HepG2 (cell line): ENCODE measurements around the gene PTPRE. TPM values are rescaled to one million over a fixed set of nuclear protein-coding genes. Genes with fewer than 3 reads are reported as not detected.

Source experiments
- ARID2 ChIP-seq: sonication (generic); formaldehyde crosslinking; IDR thresholded peaks from 2 replicates; pipeline ENCODE4 v1.8.1; 2022; ENCODE audit warnings: mild to moderate bottlenecking, missing genetic modification reagents, borderline replicate concordance
- BORCS8-MEF2B ChIP-seq: sonication (generic); formaldehyde crosslinking; IDR thresholded peaks from 2 replicates; pipeline ENCODE4 v1.8.0; 2022; ENCODE audit warnings: mild to moderate bottlenecking, missing genetic modification reagents
- ELF3 ChIP-seq: IDR thresholded peaks from 2 replicates; pipeline ENCODE4 v1.6.1; 2016; ENCODE audit warnings: missing genetic modification reagents, missing compliant biosample characterization
- GATAD2A ChIP-seq: IDR thresholded peaks from 2 replicates; pipeline ENCODE4 v1.6.1; 2016
- KDM2A ChIP-seq: sonication (generic); formaldehyde crosslinking; IDR thresholded peaks from 2 replicates; pipeline ENCODE4 v1.4.0; 2020; ENCODE audit warnings: low read depth, missing genetic modification reagents, borderline replicate concordance
- KMT2A ChIP-seq: sonication (generic); formaldehyde crosslinking; IDR thresholded peaks from 2 replicates; pipeline ENCODE4 v1.4.0; 2020; ENCODE audit warnings: missing genetic modification reagents
- MTF2 ChIP-seq: sonication (generic); formaldehyde crosslinking; IDR thresholded peaks from 2 replicates; pipeline ENCODE4 v1.5.0; 2020; ENCODE audit warnings: missing genetic modification reagents, borderline replicate concordance
- SIN3A ChIP-seq: IDR thresholded peaks from 2 replicates; pipeline ENCODE4 v1.6.1; 2011; ENCODE audit warnings: low read depth, mild to moderate bottlenecking, control low read depth, low read length, borderline replicate concordance
- TGIF2 ChIP-seq: IDR thresholded peaks from 2 replicates; pipeline ENCODE4 v1.6.1; 2016; ENCODE audit warnings: control low read depth, missing compliant biosample characterization
- THYN1 ChIP-seq: sonication (generic); formaldehyde crosslinking; IDR thresholded peaks from 2 replicates; pipeline ENCODE4 v1.8.1; 2023; ENCODE audit warnings: low read depth, mild to moderate bottlenecking, moderate library complexity, missing genetic modification reagents, borderline replicate concordance
- ZBTB7A ChIP-seq: sonication (generic); formaldehyde crosslinking; IDR thresholded peaks from 2 replicates; pipeline ENCODE4 v1.8.0; 2022; ENCODE audit warnings: mild to moderate bottlenecking, missing genetic modification reagents
- ZFX ChIP-seq: sonication (generic); formaldehyde crosslinking; IDR thresholded peaks from 2 replicates; pipeline ENCODE4 v1.4.0; 2020; ENCODE audit warnings: mild to moderate bottlenecking, low read depth, missing genetic modification reagents, moderate library complexity
- ZFY ChIP-seq: sonication (generic); formaldehyde crosslinking; IDR thresholded peaks from 2 replicates; pipeline ENCODE4 v1.4.0; 2020; ENCODE audit warnings: missing genetic modification reagents
- ZNF18 ChIP-seq: sonication (generic); formaldehyde crosslinking; IDR thresholded peaks from 2 replicates; pipeline ENCODE4 v1.8.0; 2022; ENCODE audit warnings: mild to moderate bottlenecking, missing genetic modification reagents; ENCODE audit not compliant: insufficient replicate concordance
- ZNF235 ChIP-seq: sonication (generic); formaldehyde crosslinking; IDR thresholded peaks from 2 replicates; pipeline ENCODE4 v1.8.1; 2023; ENCODE audit warnings: mild to moderate bottlenecking, missing genetic modification reagents, borderline replicate concordance
- ZNF264 ChIP-seq: sonication (generic); formaldehyde crosslinking; IDR thresholded peaks from 2 replicates; pipeline ENCODE4 v1.4.0; 2020; ENCODE audit warnings: missing genetic modification reagents
- ZNF562 ChIP-seq: sonication (generic); formaldehyde crosslinking; IDR thresholded peaks from 2 replicates; pipeline ENCODE4 v1.8.0; 2022; ENCODE audit warnings: missing genetic modification reagents, borderline replicate concordance
- ZNF598 ChIP-seq: sonication (generic); formaldehyde crosslinking; IDR thresholded peaks from 2 replicates; pipeline ENCODE4 v1.5.1; 2020; ENCODE audit warnings: mild to moderate bottlenecking, missing genetic modification reagents, borderline replicate concordance
- ZNF720 ChIP-seq: sonication (generic); formaldehyde crosslinking; IDR thresholded peaks from 2 replicates; pipeline ENCODE4 v1.4.0; 2020; ENCODE audit warnings: missing genetic modification reagents
- ZNF768 ChIP-seq: sonication (generic); formaldehyde crosslinking; IDR thresholded peaks from 2 replicates; pipeline ENCODE4 v1.4.0; 2020; ENCODE audit warnings: missing genetic modification reagents
- polyA plus RNA-seq, 8 experiments: library from polyadenylated mRNA; depleted of rRNA in 3 of 8; stranded (reverse) in 7 of 8; unstranded in 1 of 8; fragments of >200 nt; fragmentation: Illumina TruSeq in 4 of 8; extraction: Trizol in 4 of 8; gene quantifications; 2 replicates each; pipeline versions ENCODE4 v1.2.1 to v1.2.3, GENCODE V29; 2011 to 2016; ENCODE audit warnings: low read depth in 4 of 8, missing spikeins in 1 of 8, mixed read lengths in 1 of 8; ENCODE audit not compliant: insufficient read depth in 1 of 8
- total RNA-seq, 5 experiments: library from RNA; depleted of rRNA; stranded (reverse); fragments of >200 nt; fragmentation: Illumina TruSeq; extraction: Trizol; gene quantifications; 2 replicates each; pipeline ENCODE4 v1.2.3, GENCODE V29; 2016; ENCODE audit warnings: low read depth in 1 of 5
- TF ChIP-seq, protein P1 (sequence below): sonication (generic); formaldehyde crosslinking; IDR thresholded peaks from 2 replicates; pipeline ENCODE4 v1.5.0; 2020; ENCODE audit warnings: missing genetic modification reagents
- TF ChIP-seq, protein P2 (sequence below): sonication (generic); formaldehyde crosslinking; IDR thresholded peaks from 2 replicates; pipeline ENCODE4 v1.5.0; 2020; ENCODE audit warnings: mild to moderate bottlenecking, missing genetic modification reagents, borderline replicate concordance

The PTPRE gene
- total and polyA plus RNA-seq, 2 of the 13 experiments (the other 11 are each of a cell fraction or from before 2014, with no cell fraction given): 0.01 to 0.02 TPM

DNA sequence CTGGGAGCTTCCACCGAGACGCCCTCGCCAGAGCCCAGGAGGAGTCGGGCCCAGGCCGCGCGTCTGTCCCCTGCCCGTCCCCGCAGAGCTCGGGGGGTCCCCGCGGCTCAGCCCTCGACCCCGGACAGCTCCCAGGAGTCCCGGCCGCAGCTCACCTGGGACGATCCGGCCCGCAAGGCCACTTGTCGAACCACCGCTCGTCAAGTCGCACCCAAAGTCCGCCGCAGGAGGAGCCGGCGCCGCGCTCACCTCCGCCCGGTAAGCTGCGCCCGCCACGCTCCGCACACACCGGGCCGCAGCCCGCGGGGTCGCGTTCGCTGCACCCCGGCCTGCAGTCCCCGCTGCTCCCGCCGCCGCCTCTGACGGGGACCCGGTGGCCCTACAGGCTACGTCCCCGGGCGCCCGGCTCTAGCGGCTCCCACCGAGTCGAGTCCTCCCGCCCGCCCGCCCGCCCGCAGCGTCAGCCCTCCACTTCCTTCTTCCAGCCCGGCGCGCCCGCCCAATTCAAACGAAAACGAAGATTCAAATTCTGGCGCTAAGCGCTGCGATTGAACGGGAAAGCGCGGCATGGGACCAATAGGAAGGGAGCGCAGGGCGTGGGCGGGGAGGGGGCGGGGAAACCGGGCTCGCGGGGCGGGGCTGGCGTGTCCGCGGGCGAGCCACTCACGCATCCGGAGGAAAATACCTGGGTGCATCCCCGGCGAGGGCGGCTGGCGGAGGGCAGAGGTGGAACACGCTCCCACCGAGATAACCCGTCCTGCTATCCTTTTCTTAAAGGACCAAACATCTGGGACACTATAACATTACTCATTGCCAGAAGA, 219.3 kb downstream of the PTPRE start, which contains the start of gene MKI67 (continued):
- peak; percentile 79 for TF ChIP-seq ZFY (CRISPR knock-in tag)
- no peak for TF ChIP-seq ZNF720
- TF ChIP-seq ZNF562 (CRISPR knock-in tag): 0 out of 2 replicates have a peak, but pooled peaks have one; percentile 30
- TF ChIP-seq ZBTB7A: no peak
- TF ChIP-seq ZNF768 (CRISPR knock-in tag): peak; percentile 22; the same call in 1 of the 2 replicates
- TF ChIP-seq TGIF2: peak; percentile 89
- TF ChIP-seq ARID2 (CRISPR knock-in tag): 0 out of 2 replicates have a peak, but pooled peaks have one; percentile 6
- TF ChIP-seq THYN1 (CRISPR knock-in tag): no peak
- TF ChIP-seq ZNF18 (CRISPR knock-in tag): no peak
- no peak for TF ChIP-seq ZNF598 (CRISPR knock-in tag)
- TF ChIP-seq, protein P1, sequence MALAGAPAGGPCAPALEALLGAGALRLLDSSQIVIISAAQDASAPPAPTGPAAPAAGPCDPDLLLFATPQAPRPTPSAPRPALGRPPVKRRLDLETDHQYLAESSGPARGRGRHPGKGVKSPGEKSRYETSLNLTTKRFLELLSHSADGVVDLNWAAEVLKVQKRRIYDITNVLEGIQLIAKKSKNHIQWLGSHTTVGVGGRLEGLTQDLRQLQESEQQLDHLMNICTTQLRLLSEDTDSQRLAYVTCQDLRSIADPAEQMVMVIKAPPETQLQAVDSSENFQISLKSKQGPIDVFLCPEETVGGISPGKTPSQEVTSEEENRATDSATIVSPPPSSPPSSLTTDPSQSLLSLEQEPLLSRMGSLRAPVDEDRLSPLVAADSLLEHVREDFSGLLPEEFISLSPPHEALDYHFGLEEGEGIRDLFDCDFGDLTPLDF (CRISPR knock-in tag): peak; percentile 95
- no peak for TF ChIP-seq GATAD2A
- TF ChIP-seq ZNF264 (CRISPR knock-in tag): no peak
- peak; percentile 91 for TF ChIP-seq KMT2A (CRISPR knock-in tag)
- TF ChIP-seq KDM2A: 0 out of 2 replicates have a peak, but pooled peaks have one; percentile 22
- TF ChIP-seq, protein P2, sequence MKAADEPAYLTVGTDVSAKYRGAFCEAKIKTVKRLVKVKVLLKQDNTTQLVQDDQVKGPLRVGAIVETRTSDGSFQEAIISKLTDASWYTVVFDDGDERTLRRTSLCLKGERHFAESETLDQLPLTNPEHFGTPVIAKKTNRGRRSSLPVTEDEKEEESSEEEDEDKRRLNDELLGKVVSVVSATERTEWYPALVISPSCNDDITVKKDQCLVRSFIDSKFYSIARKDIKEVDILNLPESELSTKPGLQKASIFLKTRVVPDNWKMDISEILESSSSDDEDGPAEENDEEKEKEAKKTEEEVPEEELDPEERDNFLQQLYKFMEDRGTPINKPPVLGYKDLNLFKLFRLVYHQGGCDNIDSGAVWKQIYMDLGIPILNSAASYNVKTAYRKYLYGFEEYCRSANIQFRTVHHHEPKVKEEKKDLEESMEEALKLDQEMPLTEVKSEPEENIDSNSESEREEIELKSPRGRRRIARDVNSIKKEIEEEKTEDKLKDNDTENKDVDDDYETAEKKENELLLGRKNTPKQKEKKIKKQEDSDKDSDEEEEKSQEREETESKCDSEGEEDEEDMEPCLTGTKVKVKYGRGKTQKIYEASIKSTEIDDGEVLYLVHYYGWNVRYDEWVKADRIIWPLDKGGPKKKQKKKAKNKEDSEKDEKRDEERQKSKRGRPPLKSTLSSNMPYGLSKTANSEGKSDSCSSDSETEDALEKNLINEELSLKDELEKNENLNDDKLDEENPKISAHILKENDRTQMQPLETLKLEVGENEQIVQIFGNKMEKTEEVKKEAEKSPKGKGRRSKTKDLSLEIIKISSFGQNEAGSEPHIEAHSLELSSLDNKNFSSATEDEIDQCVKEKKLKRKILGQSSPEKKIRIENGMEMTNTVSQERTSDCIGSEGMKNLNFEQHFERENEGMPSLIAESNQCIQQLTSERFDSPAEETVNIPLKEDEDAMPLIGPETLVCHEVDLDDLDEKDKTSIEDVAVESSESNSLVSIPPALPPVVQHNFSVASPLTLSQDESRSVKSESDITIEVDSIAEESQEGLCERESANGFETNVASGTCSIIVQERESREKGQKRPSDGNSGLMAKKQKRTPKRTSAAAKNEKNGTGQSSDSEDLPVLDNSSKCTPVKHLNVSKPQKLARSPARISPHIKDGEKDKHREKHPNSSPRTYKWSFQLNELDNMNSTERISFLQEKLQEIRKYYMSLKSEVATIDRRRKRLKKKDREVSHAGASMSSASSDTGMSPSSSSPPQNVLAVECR: peak; percentile 93
- peak; percentile 41; the same call in 1 of the 2 replicates for TF ChIP-seq ELF3 (CRISPR knock-in tag)
- peak; percentile 61 for TF ChIP-seq ZFX (CRISPR knock-in tag)
- no peak for TF ChIP-seq ZNF235 (CRISPR knock-in tag)
- TF ChIP-seq BORCS8-MEF2B: peak; percentile 87; the same call in 1 of the 2 replicates
- peak; percentile 99 for TF ChIP-seq SIN3A
- TF ChIP-seq MTF2 (CRISPR knock-in tag): no peak
